HCT116 (cell line): ENCODE data around the gene MYH7. TPM values are rescaled to one million over a fixed set of nuclear protein-coding genes. Genes with fewer than 3 reads are reported as not detected.

ENCODE experiments used
- ATAC-seq: fragments of 200-7000 bp; cut with Tn5 transposase; 2 replicates; pipeline ENCODE4 v1.9.1; 2020; ENCODE audit warnings: mild to moderate bottlenecking, moderate library complexity
- BruUV-seq: library from RNA; stranded (reverse); fragments of 400-500 nt; replicated peaks from 2 replicates; lab custom pipeline; 2021; lab: Mats Ljungman, UMichigan
- CTCF ChIA-PET: fragments of 300-600 bp; sonication (Branson Sonifier 250); formaldehyde crosslinking; loops from one replicate; lab custom pipeline; 2021; ENCODE audit warnings: antibody characterized with exemption; lab: Charles Lee
- POLR2A ChIA-PET: fragments of 300-600, 350-600 bp; sonication (Branson Sonifier 250); formaldehyde crosslinking; loops from one replicate; lab custom pipeline; 2021; ENCODE audit warnings: antibody characterized with exemption; lab: Charles Lee
- RAD21 ChIA-PET, 2 experiments: fragments of 300-600 bp; sonication (Branson Sonifier 250); formaldehyde crosslinking; loops; one replicate each; lab custom pipeline; 2023; ENCODE audit warnings: low total read pairs in 2 of 2; ENCODE audit not compliant: uncharacterized antibody in 2 of 2, unreplicated experiment in 2 of 2, low non-redundant PET in 1 of 2; lab: Charles Lee
- DNase-seq: peaks from one replicate; pipeline ENCODE4 v3.0.0-alpha.2; 2010; ENCODE audit warnings: low read depth, low spot score
- H2AFZ ChIP-seq: fragments of 200-600 bp; shearing (Covaris generic), sonication (generic); 2 replicates; pipeline ENCODE4 v1.6.1; 2017; ENCODE audit warnings: low read depth, mixed run types, mixed read lengths, antibody characterized with exemption, low read length; ENCODE audit not compliant: poor library complexity, severe bottlenecking
- H3K27ac ChIP-seq: 2 replicates; pipeline ENCODE4 v1.5.1; 2012; ENCODE audit warnings: low read depth, low read length
- H3K27me3 ChIP-seq: fragments of 200-600 bp; sonication (generic); 2 replicates; pipeline ENCODE4 v1.6.1; 2016; ENCODE audit warnings: mixed run types, low read length, mixed read lengths; ENCODE audit not compliant: insufficient read depth
- H3K36me3 ChIP-seq, 2 experiments: fragments of 200-500 bp in 1 of 2; fragments of 200-600 bp in 1 of 2; sonication (Bioruptor generic) in 1 of 2; sonication (generic) in 1 of 2; 2 replicates each; pipeline versions ENCODE4 v1.5.1 to v1.6.1; 2014 to 2016; ENCODE audit warnings: low read length in 2 of 2, inconsistent platforms in 1 of 2, mixed read lengths in 1 of 2, mixed run types in 1 of 2; ENCODE audit not compliant: insufficient read depth in 2 of 2, control insufficient read depth in 1 of 2
- H3K4me1 ChIP-seq, 2 experiments: fragments of 200-600 bp in 1 of 2; sonication (generic) in 1 of 2; 2 replicates each; pipeline versions ENCODE4 v1.5.1 to v1.6.1; 2012 to 2017; ENCODE audit warnings: low read length in 2 of 2, inconsistent platforms in 1 of 2, mild to moderate bottlenecking in 1 of 2, mixed read lengths in 1 of 2, mixed run types in 1 of 2, moderate library complexity in 1 of 2; ENCODE audit not compliant: insufficient read depth in 2 of 2, control insufficient read depth in 1 of 2
- H3K4me2 ChIP-seq: fragments of 200-600 bp; sonication (generic); 2 replicates; pipeline ENCODE4 v1.6.1; 2017; ENCODE audit warnings: mixed run types, low read length, mixed read lengths
- H3K4me3 ChIP-seq, 2 experiments: fragments of 200-600 bp in 1 of 2; sonication (generic) in 1 of 2; replicated peaks in 1 of 2; 2 replicates each; pipeline ENCODE4 v1.5.1; 2011 to 2016; ENCODE audit warnings: low read length in 2 of 2, control low read depth in 1 of 2, low read depth in 1 of 2, mild to moderate bottlenecking in 1 of 2, mixed read lengths in 1 of 2, mixed run types in 1 of 2
- H3K79me2 ChIP-seq: fragments of 200-600 bp; sonication (generic); 2 replicates; pipeline ENCODE4 v1.6.1; 2017; ENCODE audit warnings: mild to moderate bottlenecking, mixed run types, low read length, moderate library complexity, mixed read lengths; ENCODE audit not compliant: insufficient read depth
- H3K9ac ChIP-seq: fragments of 200-600 bp; sonication (generic); 2 replicates; pipeline ENCODE4 v1.6.1; 2016; ENCODE audit warnings: low read length, mixed read lengths
- H3K9me2 ChIP-seq: fragments of 200-600 bp; sonication (generic), shearing (Covaris generic); 2 replicates; pipeline ENCODE4 v1.6.1; 2017; ENCODE audit warnings: mixed run types, mild to moderate bottlenecking, moderate library complexity; ENCODE audit not compliant: insufficient read depth
- H3K9me3 ChIP-seq, 2 experiments: fragments of 200-500 bp in 1 of 2; fragments of 200-600 bp in 1 of 2; sonication (Bioruptor generic) in 1 of 2; sonication (generic) in 1 of 2; 2 replicates each; pipeline ENCODE4 v1.6.1; 2014 to 2017; ENCODE audit warnings: low read length in 2 of 2, mixed read lengths in 2 of 2, inconsistent platforms in 1 of 2, low read depth in 1 of 2, mild to moderate bottlenecking in 1 of 2, mixed run types in 1 of 2, moderate library complexity in 1 of 2; ENCODE audit not compliant: control insufficient read depth in 1 of 2, insufficient read depth in 1 of 2
- H4K20me1 ChIP-seq: fragments of 200-600 bp; sonication (generic), shearing (Covaris generic); 2 replicates; pipeline ENCODE4 v1.6.1; 2017; ENCODE audit warnings: mixed run types, mild to moderate bottlenecking, moderate library complexity; ENCODE audit not compliant: insufficient read depth
- ATF3 ChIP-seq: IDR thresholded peaks from 2 replicates; pipeline ENCODE4 v1.6.1; 2012
- CBX3 ChIP-seq: IDR thresholded peaks from 2 replicates; pipeline ENCODE4 v1.6.1; 2012; ENCODE audit warnings: low read depth
- CEBPB ChIP-seq: IDR thresholded peaks from 2 replicates; pipeline ENCODE4 v1.6.1; 2012; ENCODE audit warnings: low read depth
- EZH2 ChIP-seq: fragments of 200-600 bp; sonication (generic); IDR thresholded peaks from 2 replicates; pipeline ENCODE4 v1.6.1; 2017; ENCODE audit warnings: antibody characterized with exemption, mixed run types
- EZH2phosphoT487 ChIP-seq: fragments of 200-600 bp; IDR thresholded peaks from 2 replicates; pipeline ENCODE4 v1.6.1; 2018; ENCODE audit warnings: antibody characterized with exemption, borderline replicate concordance
- FOSL1 ChIP-seq: IDR thresholded peaks from 2 replicates; pipeline ENCODE4 v1.6.1; 2012; ENCODE audit warnings: low read depth
- JUND ChIP-seq: IDR thresholded peaks from 2 replicates; pipeline ENCODE4 v1.6.1; 2012
- MAX ChIP-seq: IDR thresholded peaks from 2 replicates; pipeline ENCODE4 v1.6.1; 2012
- POLR2A ChIP-seq: IDR thresholded peaks from 2 replicates; pipeline ENCODE4 v1.7.0; 2011; ENCODE audit warnings: borderline replicate concordance; ENCODE audit not compliant: insufficient read depth, insufficient read length; ENCODE audit errors: extremely low read depth
- SIN3A ChIP-seq: IDR thresholded peaks from 2 replicates; pipeline ENCODE4 v1.6.1; 2012; ENCODE audit warnings: low read depth
- SP1 ChIP-seq: IDR thresholded peaks from 2 replicates; pipeline ENCODE4 v1.6.1; 2012; ENCODE audit warnings: low read depth
- YY1 ChIP-seq: IDR thresholded peaks from 2 replicates; pipeline ENCODE4 v1.6.1; 2011; ENCODE audit warnings: low read length, low read depth, moderate library complexity, mild to moderate bottlenecking; ENCODE audit not compliant: insufficient replicate concordance; ENCODE audit errors: extremely low read depth
- ZNF274 ChIP-seq: fragments of 200-500 bp; sonication (Bioruptor generic); IDR thresholded peaks from 2 replicates; pipeline ENCODE4 v1.6.1; 2014; ENCODE audit warnings: mild to moderate bottlenecking, low read depth, low read length, inconsistent platforms
- intact Hi-C: fragments of 100-400 bp; cut with micrococcal nuclease; formaldehyde crosslinking; loops from 2 replicates; pipeline ENCODE4 v1.10.0; 2022
- total RNA-seq: library from RNA; stranded (reverse); gene quantifications from one replicate; pipeline ENCODE4 v1.2.1, GENCODE V29; 2021; ENCODE audit not compliant: unreplicated experiment
- TF ChIP-seq, protein P1 (sequence below), 3 experiments: fragments of 200-600 bp in 1 of 3; sonication (generic) in 1 of 3; IDR thresholded peaks in 2 of 3; conservative IDR thresholded peaks in 1 of 3; 2 replicates each; pipeline ENCODE4 v1.5.1; 2012 to 2017; ENCODE audit warnings: low read depth in 2 of 3, low read length in 2 of 3, antibody characterized with exemption in 1 of 3, borderline replicate concordance in 1 of 3, control low read depth in 1 of 3, mild to moderate bottlenecking in 1 of 3, mixed read lengths in 1 of 3, mixed run types in 1 of 3, moderate library complexity in 1 of 3; ENCODE audit not compliant: insufficient read depth in 1 of 3
- TF ChIP-seq, protein P2 (sequence below): IDR thresholded peaks from 2 replicates; pipeline ENCODE4 v1.6.1; 2012; ENCODE audit warnings: low read depth

MYH7 gene
- total RNA-seq, 1 experiment from 2014 or later, result not detected

GRCh38 chr14:23441076-23441475 is 5.6 kb upstream of the MYH7 start:
- Histone ChIP-seq H3K4me1 (no peaks in the 10 kb centered on the region), H3K9me2 (no peaks in the 10 kb centered on the region), H3K9me3 (no peaks in the 10 kb centered on the region), H3K79me2 (no peaks in the 10 kb centered on the region), H4K20me1 (no peaks in the 10 kb centered on the region), H3K4me2 (no peak overlapping the region), H3K4me3 (no peak overlapping the region), H3K27ac (no peak overlapping the region), H3K27me3 (peaks cover 6% of the 10 kb centered on the region; the same call in 1 of the 2 replicates), H2AFZ (no peak overlapping the region), H3K36me3 (no peaks in the 10 kb centered on the region), H3K9ac (no peak overlapping the region)
- no TSS peak for BruUV-seq
- CTCF ChIA-PET, result interaction anchor here (0.6 kb wide), 1 partner anchor 112 kb away, joined by 3 read pairs; no protein-coding TSS in a partner anchor
- RAD21 ChIA-PET, result no interaction called here
- no peak for ATAC-seq
- intact Hi-C loops, result no loop called here
- POLR2A ChIA-PET, result no interaction called here
- no peak for DNase-seq
- TF ChIP-seq SIN3A (no peak), POLR2A (no peak)
- TF ChIP-seq, protein P1, sequence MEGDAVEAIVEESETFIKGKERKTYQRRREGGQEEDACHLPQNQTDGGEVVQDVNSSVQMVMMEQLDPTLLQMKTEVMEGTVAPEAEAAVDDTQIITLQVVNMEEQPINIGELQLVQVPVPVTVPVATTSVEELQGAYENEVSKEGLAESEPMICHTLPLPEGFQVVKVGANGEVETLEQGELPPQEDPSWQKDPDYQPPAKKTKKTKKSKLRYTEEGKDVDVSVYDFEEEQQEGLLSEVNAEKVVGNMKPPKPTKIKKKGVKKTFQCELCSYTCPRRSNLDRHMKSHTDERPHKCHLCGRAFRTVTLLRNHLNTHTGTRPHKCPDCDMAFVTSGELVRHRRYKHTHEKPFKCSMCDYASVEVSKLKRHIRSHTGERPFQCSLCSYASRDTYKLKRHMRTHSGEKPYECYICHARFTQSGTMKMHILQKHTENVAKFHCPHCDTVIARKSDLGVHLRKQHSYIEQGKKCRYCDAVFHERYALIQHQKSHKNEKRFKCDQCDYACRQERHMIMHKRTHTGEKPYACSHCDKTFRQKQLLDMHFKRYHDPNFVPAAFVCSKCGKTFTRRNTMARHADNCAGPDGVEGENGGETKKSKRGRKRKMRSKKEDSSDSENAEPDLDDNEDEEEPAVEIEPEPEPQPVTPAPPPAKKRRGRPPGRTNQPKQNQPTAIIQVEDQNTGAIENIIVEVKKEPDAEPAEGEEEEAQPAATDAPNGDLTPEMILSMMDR (IDR thresholded peaks at IDR 0.05 in 2 of 3, conservative IDR thresholded peaks at IDR 0.05 in 1 of 3; ENCODE audit: borderline replicate concordance in 1 of 3, insufficient read depth in 1 of 3, low read depth in 2 of 3, low read length in 2 of 3), result no peak

GRCh38 chr14:23439107-23439835 is 3.8 kb upstream of the MYH7 start:
- no peak overlapping the region for H2AFZ ChIP-seq
- H3K4me1 ChIP-seq, result no peaks in the 10 kb centered on the region
- no TSS peak for BruUV-seq
- intact Hi-C loops, result no loop called here
- no peaks in the 10 kb centered on the region for H4K20me1 ChIP-seq
- CTCF ChIA-PET, result no interaction called here
- no peak overlapping the region for H3K9ac ChIP-seq
- H3K27ac ChIP-seq, result no peak overlapping the region
- H3K27me3 ChIP-seq, result peaks cover 14% of the 10 kb centered on the region
- H3K36me3 ChIP-seq, result no peaks in the 10 kb centered on the region
- DNase-seq, result no peak
- H3K4me2 ChIP-seq, result no peak overlapping the region
- no peak for ATAC-seq
- POLR2A ChIA-PET, result no interaction called here
- H3K9me3 ChIP-seq, result no peaks in the 10 kb centered on the region
- H3K4me3 ChIP-seq, result no peak overlapping the region
- H3K9me2 ChIP-seq, result no peaks in the 10 kb centered on the region
- no peaks in the 10 kb centered on the region for H3K79me2 ChIP-seq
- RAD21 ChIA-PET, result no interaction called here
- TF ChIP-seq EZH2phosphoT487 (no peak), CEBPB (no peak), ZNF274 (no peak), YY1 (no peak), ATF3 (no peak), EZH2 (no peak), POLR2A (no peak), FOSL1 (no peak), JUND (no peak), SP1 (no peak), CBX3 (no peak), MAX (no peak)
- TF ChIP-seq, protein P2, sequence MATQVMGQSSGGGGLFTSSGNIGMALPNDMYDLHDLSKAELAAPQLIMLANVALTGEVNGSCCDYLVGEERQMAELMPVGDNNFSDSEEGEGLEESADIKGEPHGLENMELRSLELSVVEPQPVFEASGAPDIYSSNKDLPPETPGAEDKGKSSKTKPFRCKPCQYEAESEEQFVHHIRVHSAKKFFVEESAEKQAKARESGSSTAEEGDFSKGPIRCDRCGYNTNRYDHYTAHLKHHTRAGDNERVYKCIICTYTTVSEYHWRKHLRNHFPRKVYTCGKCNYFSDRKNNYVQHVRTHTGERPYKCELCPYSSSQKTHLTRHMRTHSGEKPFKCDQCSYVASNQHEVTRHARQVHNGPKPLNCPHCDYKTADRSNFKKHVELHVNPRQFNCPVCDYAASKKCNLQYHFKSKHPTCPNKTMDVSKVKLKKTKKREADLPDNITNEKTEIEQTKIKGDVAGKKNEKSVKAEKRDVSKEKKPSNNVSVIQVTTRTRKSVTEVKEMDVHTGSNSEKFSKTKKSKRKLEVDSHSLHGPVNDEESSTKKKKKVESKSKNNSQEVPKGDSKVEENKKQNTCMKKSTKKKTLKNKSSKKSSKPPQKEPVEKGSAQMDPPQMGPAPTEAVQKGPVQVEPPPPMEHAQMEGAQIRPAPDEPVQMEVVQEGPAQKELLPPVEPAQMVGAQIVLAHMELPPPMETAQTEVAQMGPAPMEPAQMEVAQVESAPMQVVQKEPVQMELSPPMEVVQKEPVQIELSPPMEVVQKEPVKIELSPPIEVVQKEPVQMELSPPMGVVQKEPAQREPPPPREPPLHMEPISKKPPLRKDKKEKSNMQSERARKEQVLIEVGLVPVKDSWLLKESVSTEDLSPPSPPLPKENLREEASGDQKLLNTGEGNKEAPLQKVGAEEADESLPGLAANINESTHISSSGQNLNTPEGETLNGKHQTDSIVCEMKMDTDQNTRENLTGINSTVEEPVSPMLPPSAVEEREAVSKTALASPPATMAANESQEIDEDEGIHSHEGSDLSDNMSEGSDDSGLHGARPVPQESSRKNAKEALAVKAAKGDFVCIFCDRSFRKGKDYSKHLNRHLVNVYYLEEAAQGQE, result no peak
